Activated CD8-positive, alpha-beta T cell treated with anti-CD3 and anti-CD28 coated beads for 36 hours (primary cell): ENCODE measurements around the gene MAGEB1. TPM values are rescaled to one million over a fixed set of nuclear protein-coding genes. Genes with fewer than 3 reads are reported as not detected.

ENCODE experiments used
- ATAC-seq: fragments of 200-7000 bp; cut with Tn5 transposase; one replicate; pipeline ENCODE4 v1.10.0; 2021; ENCODE audit warnings: mild to moderate bottlenecking, moderate library complexity
- CTCF ChIA-PET: fragments of 350-600 bp; sonication (Branson Sonifier 250); formaldehyde crosslinking; loops from one replicate; lab custom pipeline; 2021; ENCODE audit warnings: antibody characterized with exemption; lab: Charles Lee
- POLR2A ChIA-PET: fragments of 350-600 bp; sonication (Branson Sonifier 250); formaldehyde crosslinking; loops from one replicate; lab custom pipeline; 2021; ENCODE audit warnings: antibody characterized with exemption; lab: Charles Lee
- DNase-seq: peaks from one replicate; pipeline ENCODE4 v3.0.0-alpha.2; 2020
- H3K27ac Mint-ChIP-seq: one replicate; pipeline ENCODE4 v1.8.0; 2021; ENCODE audit warnings: mild to moderate bottlenecking, mixed read lengths
- H3K27me3 Mint-ChIP-seq: one replicate; pipeline ENCODE4 v1.8.0; 2021; ENCODE audit warnings: mixed read lengths
- H3K36me3 Mint-ChIP-seq: one replicate; pipeline ENCODE4 v1.8.0; 2021; ENCODE audit warnings: low read depth, mixed read lengths
- H3K4me1 Mint-ChIP-seq: one replicate; pipeline ENCODE4 v1.8.0; 2021; ENCODE audit warnings: low read depth, mixed read lengths
- H3K4me3 Mint-ChIP-seq: one replicate; pipeline ENCODE4 v1.8.0; 2021; ENCODE audit warnings: mild to moderate bottlenecking, moderate library complexity, mixed read lengths
- H3K9me3 Mint-ChIP-seq: one replicate; pipeline ENCODE4 v1.8.0; 2021; ENCODE audit warnings: mixed read lengths
- CTCF ChIP-seq: fragments of 200-600 bp; IDR thresholded peaks from one replicate; pipeline ENCODE4 v1.8.0; 2022; ENCODE audit warnings: antibody characterized with exemption, mild to moderate bottlenecking
- intact Hi-C: fragments of 100-400 bp; cut with micrococcal nuclease; formaldehyde crosslinking; loops from one replicate; pipeline ENCODE4 v1.10.0; 2022
- total RNA-seq, 2 experiments: library from RNA; stranded (reverse); gene quantifications; one replicate each; pipeline ENCODE4 v1.2.3, GENCODE V29; 2021

Gene MAGEB1
- total RNA-seq, 2 experiments from 2014 or later = not detected

DNA sequence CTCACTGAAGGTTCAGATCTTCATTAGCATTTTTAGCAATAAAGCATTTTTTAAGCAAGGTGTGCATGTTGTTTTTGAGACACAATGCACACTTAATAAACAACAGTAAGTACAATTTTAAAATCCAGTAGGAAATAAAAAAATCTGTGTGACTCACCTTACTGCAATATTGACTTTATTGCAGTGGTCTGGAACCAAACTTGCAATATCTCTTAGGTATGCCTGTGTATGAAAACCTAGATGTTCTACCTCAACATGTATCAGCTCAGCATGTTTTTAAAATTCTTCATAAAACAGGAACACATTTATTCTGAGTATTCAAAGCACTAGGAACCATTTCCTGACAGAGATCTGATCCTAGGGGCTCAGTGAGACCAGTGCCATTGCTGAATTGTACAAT lies 35.6 kb downstream of the MAGEB1 start:
- Mint-ChIP-seq H3K9me3 (no peaks in the 10 kb centered on the region), H3K4me3 (no peak overlapping the region), H3K36me3 (no peaks in the 10 kb centered on the region), H3K27me3 (no peaks in the 10 kb centered on the region), H3K27ac (no peak overlapping the region), H3K4me1 (no peaks in the 10 kb centered on the region)
- TF ChIP-seq CTCF = no peak
- DNase-seq = no peak
- CTCF ChIA-PET = no interaction called here
- POLR2A ChIA-PET = no interaction called here
- ATAC-seq = no peak
- intact Hi-C loops = no loop called here

DNA sequence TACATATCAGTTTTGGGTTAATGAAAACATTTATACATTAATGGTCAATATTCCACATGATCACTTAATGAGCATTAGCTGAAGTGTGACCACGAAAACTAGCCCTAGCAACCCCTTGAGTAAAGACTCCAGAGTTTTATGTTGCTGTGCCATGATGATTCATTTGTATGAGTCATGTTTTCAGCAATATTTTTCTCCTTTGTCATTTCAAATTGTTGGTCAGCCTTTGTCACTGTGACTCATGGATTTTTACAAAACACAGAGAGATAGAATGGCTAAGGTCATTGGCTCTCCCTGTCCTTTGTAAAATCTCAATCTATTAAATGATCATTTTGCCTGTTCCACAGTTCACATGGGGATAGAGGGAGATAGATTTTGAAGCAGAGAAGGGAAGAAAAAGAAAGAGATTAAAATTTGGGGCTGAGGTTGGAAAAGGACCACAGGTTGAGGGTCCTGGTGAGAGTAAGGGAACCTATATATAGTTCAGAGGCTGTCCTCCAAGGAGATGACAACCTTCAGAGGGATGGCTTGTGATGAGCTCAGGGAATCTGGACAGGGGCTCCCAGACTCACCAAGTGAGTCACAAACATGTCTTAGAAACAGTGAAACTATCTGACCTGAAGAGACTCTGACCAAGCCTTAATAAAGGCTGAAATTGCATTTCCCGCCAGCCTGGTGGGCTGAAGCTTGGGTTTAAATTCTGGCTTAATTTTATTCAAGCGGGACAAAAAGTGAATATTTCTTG lies 36.7 kb downstream of the MAGEB1 start:
- ATAC-seq = no peak
- intact Hi-C loops = no loop called here
- CTCF ChIA-PET = no interaction called here

GRCh38 chrX:30296408-30297254 lies 49.7 kb downstream of the MAGEB1 start:
- Mint-ChIP-seq H3K27me3 (no peaks in the 10 kb centered on the region), H3K4me3 (no peak overlapping the region), H3K36me3 (no peaks in the 10 kb centered on the region), H3K4me1 (no peaks in the 10 kb centered on the region), H3K9me3 (no peaks in the 10 kb centered on the region), H3K27ac (no peak overlapping the region)
- no peak for TF ChIP-seq CTCF
- ATAC-seq = no peak
- no peak for DNase-seq
- ChIA-PET CTCF (no interaction called here), POLR2A (no interaction called here)
- intact Hi-C loops = no loop called here

More for the DNA sequence above, 36.7 kb downstream of the MAGEB1 start:
- no peaks in the 10 kb centered on the region for H3K36me3 Mint-ChIP-seq
- no peak for DNase-seq
- no peaks in the 10 kb centered on the region for H3K9me3 Mint-ChIP-seq
- H3K27me3 Mint-ChIP-seq = no peaks in the 10 kb centered on the region
- H3K4me3 Mint-ChIP-seq = no peak overlapping the region
- POLR2A ChIA-PET = no interaction called here
- no peak overlapping the region for H3K27ac Mint-ChIP-seq
- TF ChIP-seq CTCF = no peak
- no peaks in the 10 kb centered on the region for H3K4me1 Mint-ChIP-seq

- Mint-ChIP-seq H3K9me3 (no peaks in the 10 kb centered on the region), H3K4me3 (no peak overlapping the region), H3K27me3 (no peaks in the 10 kb centered on the region), H3K27ac (no peak overlapping the region), H3K4me1 (no peaks in the 10 kb centered on the region), H3K36me3 (no peaks in the 10 kb centered on the region)
- ATAC-seq (no peak), DNase-seq (no peak)
- POLR2A ChIA-PET = no interaction called here
- TF ChIP-seq CTCF = no peak
- intact Hi-C loops = no loop called here
- CTCF ChIA-PET = no interaction called here
Measured at GRCh38 chrX:30301208-30301607, 54.3 kb downstream of the MAGEB1 start.

Other genes starting within 250 kb of the MAGEB1 start
- not detected for gene MAGEB2, start 31.6 kb upstream of the MAGEB1 start, total RNA-seq
- not detected for gene MAGEB3, start 16.5 kb upstream of the MAGEB1 start, total RNA-seq
- gene MAGEB4, start 5.1 kb upstream of the MAGEB1 start, total RNA-seq = not detected
- not detected for gene NR0B1, start 62.2 kb downstream of the MAGEB1 start, total RNA-seq